ENCODE measurements around the gene DZIP1L.

DNA sequence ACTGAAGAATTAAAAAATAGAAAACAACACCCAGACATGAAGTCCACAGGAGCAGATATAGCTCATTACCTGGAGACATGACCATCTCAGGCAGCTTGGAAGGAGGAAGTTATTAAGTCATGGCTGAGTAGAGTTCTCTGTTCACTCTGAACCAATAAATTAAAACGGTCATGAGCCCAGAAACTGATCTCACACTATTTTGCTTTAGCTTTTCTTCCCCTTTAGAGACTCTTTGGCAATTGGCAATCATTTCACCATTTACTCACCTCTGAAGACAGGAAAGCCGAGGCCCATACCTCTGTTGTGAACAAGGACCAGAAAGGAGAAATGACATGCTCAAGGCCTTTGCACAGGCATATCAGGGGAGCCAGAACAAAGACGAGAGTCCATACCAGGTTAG, 78.8 kb downstream of the DZIP1L start:
- TF ChIP-seq CTCF (conservative IDR thresholded peaks at IDR 0.05) (no peak), EZH2 (IDR thresholded peaks at IDR 0.05; ENCODE audit: low read depth) (no peak)

All from PC-9 (cell line).